Measurements from ENCODE around the gene SEL1L3. TPM values are rescaled to one million over a fixed set of nuclear protein-coding genes. Genes with fewer than 3 reads are reported as not detected.

The SEL1L3 gene
- total and polyA plus RNA-seq, 2 donors (not counting 1 experiment from before 2014, with no cell fraction given): 120 to 280 TPM

DNA sequence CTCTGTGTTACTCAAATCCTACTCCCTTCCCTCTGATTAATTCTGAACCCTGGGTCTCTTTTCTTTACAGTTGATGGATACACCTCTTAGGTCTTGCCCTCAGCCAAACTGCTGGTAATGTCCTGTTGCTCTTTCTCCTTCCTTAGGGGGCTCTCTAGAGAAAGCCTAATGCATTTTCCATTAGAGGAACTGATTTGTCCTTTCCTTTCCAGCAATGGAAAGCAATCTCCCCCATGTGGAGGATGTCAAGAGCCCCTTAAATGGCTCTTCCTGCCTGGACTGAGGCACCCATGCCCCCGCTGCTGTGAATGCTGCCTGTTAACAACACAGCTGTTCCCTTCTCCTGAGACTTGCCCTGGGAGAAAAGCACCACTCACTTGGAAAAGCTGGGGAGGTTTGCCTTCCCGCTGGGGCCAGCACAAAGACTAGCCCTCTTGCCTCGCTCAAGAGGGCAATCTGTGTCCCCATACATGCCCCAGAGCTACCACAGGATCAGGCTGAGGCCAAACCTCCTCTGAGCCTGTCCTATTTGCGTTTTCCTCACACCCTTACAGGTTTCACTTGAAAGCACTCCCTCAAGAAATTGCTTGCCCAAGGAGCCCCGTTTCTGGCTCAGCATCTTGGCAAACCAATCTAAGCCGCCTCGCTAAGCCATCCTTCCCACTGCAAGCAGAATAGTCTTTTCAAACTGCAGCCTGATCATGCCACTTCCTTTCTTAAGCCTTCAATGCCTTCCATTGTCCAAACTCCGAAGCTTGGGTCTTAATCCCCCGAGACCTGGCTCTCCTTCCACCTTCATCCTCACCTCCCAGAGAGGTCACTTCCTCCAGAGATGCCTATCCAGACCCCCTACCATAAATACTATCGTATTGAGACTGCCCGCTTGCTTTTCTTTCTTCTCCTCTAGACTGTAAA lies 28.0 kb upstream of the SEL1L3 start:
- H3K4me2 ChIP-seq (replicated peaks; ENCODE audit: low read depth, low read length, poor library complexity, severe bottlenecking): no peak overlapping the region
- no peak overlapping the region for H3K9ac ChIP-seq (ENCODE audit: low read length)
- no peaks in the 10 kb centered on the region for H3K4me1 ChIP-seq (ENCODE audit: control insufficient read depth in 2 of 2, insufficient read depth in 2 of 2, low read length in 2 of 2)
- H3K4me3 Mint-ChIP-seq: no peak overlapping the region
- H4K20me1 ChIP-seq (ENCODE audit: control insufficient read depth, insufficient read depth, low read length, poor library complexity, severe bottlenecking): no peaks in the 10 kb centered on the region
- ChIA-PET CTCF (interaction anchor here (0.5 kb wide), 1 partner anchor 49 kb away, joined by 3 read pairs; no protein-coding TSS in a partner anchor), POLR2A (no interaction called here)
- no peak overlapping the region for H2AFZ ChIP-seq (ENCODE audit: insufficient read depth, low read depth, low read length, poor library complexity, severe bottlenecking)
- no peaks in the 10 kb centered on the region for H3K9me3 Mint-ChIP-seq (ENCODE audit: insufficient read depth)
- 93% methylated on average over 10 of the region's 11 CpGs for WGBS (ENCODE audit: insufficient coverage)
- no peak for DNase-seq
- no peaks in the 10 kb centered on the region for H3K27me3 Mint-ChIP-seq
- H3K4me1 Mint-ChIP-seq: peaks cover 6% of the 10 kb centered on the region
- H3K27ac Mint-ChIP-seq: no peak overlapping the region
- no peak overlapping the region for H3K4me3 ChIP-seq (ENCODE audit: control extremely low read depth in 1 of 5, extremely low read depth in 1 of 5, insufficient read depth in 1 of 5, low read depth in 2 of 5, low read length in 4 of 5)
- H3K36me3 ChIP-seq (replicated peaks in 1 of 2; ENCODE audit: control extremely low read depth in 1 of 2, control insufficient read depth in 1 of 2, extremely low read depth in 1 of 2, insufficient read depth in 2 of 2, low read length in 1 of 2): no peaks in the 10 kb centered on the region
- H3K27ac ChIP-seq (ENCODE audit: low read length in 2 of 2): no peak overlapping the region
- intact Hi-C loops (cut with micrococcal nuclease): no loop called here
- H3K9me3 ChIP-seq (ENCODE audit: control extremely low read depth in 1 of 3, control insufficient read depth in 2 of 3, insufficient read depth in 1 of 3, low read length in 2 of 3): no peaks in the 10 kb centered on the region
- ATAC-seq (ENCODE audit: low read depth): no peak
- TF ChIP-seq, protein P1, sequence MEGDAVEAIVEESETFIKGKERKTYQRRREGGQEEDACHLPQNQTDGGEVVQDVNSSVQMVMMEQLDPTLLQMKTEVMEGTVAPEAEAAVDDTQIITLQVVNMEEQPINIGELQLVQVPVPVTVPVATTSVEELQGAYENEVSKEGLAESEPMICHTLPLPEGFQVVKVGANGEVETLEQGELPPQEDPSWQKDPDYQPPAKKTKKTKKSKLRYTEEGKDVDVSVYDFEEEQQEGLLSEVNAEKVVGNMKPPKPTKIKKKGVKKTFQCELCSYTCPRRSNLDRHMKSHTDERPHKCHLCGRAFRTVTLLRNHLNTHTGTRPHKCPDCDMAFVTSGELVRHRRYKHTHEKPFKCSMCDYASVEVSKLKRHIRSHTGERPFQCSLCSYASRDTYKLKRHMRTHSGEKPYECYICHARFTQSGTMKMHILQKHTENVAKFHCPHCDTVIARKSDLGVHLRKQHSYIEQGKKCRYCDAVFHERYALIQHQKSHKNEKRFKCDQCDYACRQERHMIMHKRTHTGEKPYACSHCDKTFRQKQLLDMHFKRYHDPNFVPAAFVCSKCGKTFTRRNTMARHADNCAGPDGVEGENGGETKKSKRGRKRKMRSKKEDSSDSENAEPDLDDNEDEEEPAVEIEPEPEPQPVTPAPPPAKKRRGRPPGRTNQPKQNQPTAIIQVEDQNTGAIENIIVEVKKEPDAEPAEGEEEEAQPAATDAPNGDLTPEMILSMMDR (IDR thresholded peaks at IDR 0.05): no peak
- no peak for TF ChIP-seq EZH2 (IDR thresholded peaks at IDR 0.05; ENCODE audit: borderline replicate concordance, insufficient read depth, low read depth, low read length, poor library complexity, severe bottlenecking)
- H3K27me3 ChIP-seq (replicated peaks in 1 of 4; ENCODE audit: control extremely low read depth in 1 of 4, control insufficient read depth in 3 of 4, insufficient read depth in 4 of 4, low read length in 3 of 4): no peaks in the 10 kb centered on the region
- peaks cover 3% of the 10 kb centered on the region for H3K79me2 ChIP-seq (ENCODE audit: control insufficient read depth, insufficient read depth, low read length)
